ENCODE results near the gene NARS2.

NARS2 gene

GRCh38 chr11:78399136-78399535, 175.5 kb downstream of the NARS2 start:
- TF ChIP-seq EZH2phosphoT487 (conservative IDR thresholded peaks at IDR 0.05; ENCODE audit: low read length): no peak
- TF ChIP-seq, protein P1, sequence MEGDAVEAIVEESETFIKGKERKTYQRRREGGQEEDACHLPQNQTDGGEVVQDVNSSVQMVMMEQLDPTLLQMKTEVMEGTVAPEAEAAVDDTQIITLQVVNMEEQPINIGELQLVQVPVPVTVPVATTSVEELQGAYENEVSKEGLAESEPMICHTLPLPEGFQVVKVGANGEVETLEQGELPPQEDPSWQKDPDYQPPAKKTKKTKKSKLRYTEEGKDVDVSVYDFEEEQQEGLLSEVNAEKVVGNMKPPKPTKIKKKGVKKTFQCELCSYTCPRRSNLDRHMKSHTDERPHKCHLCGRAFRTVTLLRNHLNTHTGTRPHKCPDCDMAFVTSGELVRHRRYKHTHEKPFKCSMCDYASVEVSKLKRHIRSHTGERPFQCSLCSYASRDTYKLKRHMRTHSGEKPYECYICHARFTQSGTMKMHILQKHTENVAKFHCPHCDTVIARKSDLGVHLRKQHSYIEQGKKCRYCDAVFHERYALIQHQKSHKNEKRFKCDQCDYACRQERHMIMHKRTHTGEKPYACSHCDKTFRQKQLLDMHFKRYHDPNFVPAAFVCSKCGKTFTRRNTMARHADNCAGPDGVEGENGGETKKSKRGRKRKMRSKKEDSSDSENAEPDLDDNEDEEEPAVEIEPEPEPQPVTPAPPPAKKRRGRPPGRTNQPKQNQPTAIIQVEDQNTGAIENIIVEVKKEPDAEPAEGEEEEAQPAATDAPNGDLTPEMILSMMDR (IDR thresholded peaks at IDR 0.05; ENCODE audit: insufficient read depth, low read length, poor library complexity, severe bottlenecking): no peak
- Histone ChIP-seq H3K9me3 (ENCODE audit: insufficient read depth, low read length) (no peaks in the 10 kb centered on the region), H3K9me2 (replicated peaks; ENCODE audit: insufficient read depth, low read length) (no peaks in the 10 kb centered on the region), H3K36me3 (ENCODE audit: low read length) (no peaks in the 10 kb centered on the region), H3K9ac (ENCODE audit: low read length) (no peak overlapping the region), H2AFZ (ENCODE audit: low read depth, low read length, severe bottlenecking) (no peak overlapping the region), H3K27me3 (ENCODE audit: low read length) (no peaks in the 10 kb centered on the region), H3K27ac (ENCODE audit: low read depth, low read length) (no peak overlapping the region), H4K20me1 (ENCODE audit: low read depth, low read length) (no peaks in the 10 kb centered on the region), H3K4me2 (ENCODE audit: low read depth, low read length, poor library complexity, severe bottlenecking) (no peak overlapping the region), H3K4me3 (ENCODE audit: insufficient read depth, low read length, poor library complexity, severe bottlenecking) (no peak overlapping the region), H3K79me2 (ENCODE audit: insufficient read depth, low read length) (no peaks in the 10 kb centered on the region), H3F3A (ENCODE audit: insufficient read depth) (no peaks in the 10 kb centered on the region)

DNA sequence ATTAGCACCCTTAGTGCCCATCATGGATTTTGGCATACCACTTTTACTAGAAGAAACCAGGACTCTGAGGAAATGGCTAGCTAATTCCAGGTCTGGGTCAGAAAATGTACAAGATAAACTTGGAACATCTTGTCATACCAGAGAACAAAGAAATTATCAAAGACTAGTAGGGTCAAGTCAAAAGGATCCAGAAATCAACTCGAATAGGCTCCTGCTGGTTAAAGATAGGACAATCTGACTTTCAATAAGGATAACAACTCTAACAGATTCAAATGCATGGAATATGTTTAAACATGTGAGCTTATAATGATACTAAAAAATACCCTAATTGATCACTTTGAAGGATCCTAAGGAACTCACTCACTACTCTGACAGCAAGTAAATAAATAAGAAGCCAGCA, 175.9 kb downstream of the NARS2 start:
- Histone ChIP-seq H3K9ac (ENCODE audit: low read length) (no peak overlapping the region), H4K20me1 (ENCODE audit: low read depth, low read length) (no peaks in the 10 kb centered on the region), H3K27ac (ENCODE audit: low read depth, low read length) (no peak overlapping the region), H3F3A (ENCODE audit: insufficient read depth) (no peaks in the 10 kb centered on the region), H3K4me3 (ENCODE audit: insufficient read depth, low read length, poor library complexity, severe bottlenecking) (no peak overlapping the region), H3K9me3 (ENCODE audit: insufficient read depth, low read length) (no peaks in the 10 kb centered on the region), H3K27me3 (ENCODE audit: low read length) (no peaks in the 10 kb centered on the region), H2AFZ (ENCODE audit: low read depth, low read length, severe bottlenecking) (no peak overlapping the region), H3K79me2 (ENCODE audit: insufficient read depth, low read length) (no peaks in the 10 kb centered on the region), H3K36me3 (ENCODE audit: low read length) (no peaks in the 10 kb centered on the region), H3K4me2 (ENCODE audit: low read depth, low read length, poor library complexity, severe bottlenecking) (no peak overlapping the region), H3K9me2 (replicated peaks; ENCODE audit: insufficient read depth, low read length) (no peaks in the 10 kb centered on the region)
- TF ChIP-seq, protein P1 (IDR thresholded peaks at IDR 0.05; ENCODE audit: insufficient read depth, low read length, poor library complexity, severe bottlenecking): no peak
- no peak for TF ChIP-seq EZH2phosphoT487 (conservative IDR thresholded peaks at IDR 0.05; ENCODE audit: low read length)

DNA sequence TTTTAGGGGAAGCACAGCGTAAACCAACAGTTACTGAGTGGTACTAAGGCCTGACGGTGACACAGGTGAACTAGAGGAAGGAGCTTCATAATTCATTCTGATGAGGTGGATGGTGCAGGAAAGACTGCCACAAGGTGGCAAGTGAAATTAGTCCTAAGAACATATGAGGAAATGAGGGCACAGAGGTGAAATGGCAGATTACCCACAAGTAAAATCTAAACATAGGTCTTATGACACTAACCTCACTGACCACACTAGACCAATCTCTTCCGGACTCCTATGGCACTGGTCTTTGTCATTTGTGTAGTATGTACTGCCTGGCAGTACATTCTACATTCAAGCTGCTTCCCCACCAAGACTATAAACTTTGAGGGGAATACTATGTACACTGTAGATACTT, 177.3 kb downstream of the NARS2 start:
- Histone ChIP-seq H4K20me1 (ENCODE audit: low read depth, low read length) (no peaks in the 10 kb centered on the region), H3F3A (ENCODE audit: insufficient read depth) (no peaks in the 10 kb centered on the region), H3K36me3 (ENCODE audit: low read length) (no peaks in the 10 kb centered on the region), H3K9me3 (ENCODE audit: insufficient read depth, low read length) (no peaks in the 10 kb centered on the region), H3K27me3 (ENCODE audit: low read length) (no peaks in the 10 kb centered on the region), H3K4me2 (ENCODE audit: low read depth, low read length, poor library complexity, severe bottlenecking) (no peak overlapping the region), H3K79me2 (ENCODE audit: insufficient read depth, low read length) (no peaks in the 10 kb centered on the region), H3K4me3 (ENCODE audit: insufficient read depth, low read length, poor library complexity, severe bottlenecking) (no peak overlapping the region), H3K9ac (ENCODE audit: low read length) (no peak overlapping the region), H2AFZ (ENCODE audit: low read depth, low read length, severe bottlenecking) (no peak overlapping the region), H3K9me2 (replicated peaks; ENCODE audit: insufficient read depth, low read length) (no peaks in the 10 kb centered on the region), H3K27ac (ENCODE audit: low read depth, low read length) (no peak overlapping the region)
- no peak for TF ChIP-seq EZH2phosphoT487 (conservative IDR thresholded peaks at IDR 0.05; ENCODE audit: low read length)
- TF ChIP-seq, protein P1 (IDR thresholded peaks at IDR 0.05; ENCODE audit: insufficient read depth, low read length, poor library complexity, severe bottlenecking): no peak

Measured in SU-DHL-6 (cell line).